Erythroblast (primary cell): ENCODE results near the gene MUC5B.
"Not testable (repeated sequence)": the region's sequence is repeated elsewhere in the genome, so short reads cannot be mapped to it uniquely, and the experiment has no call there.

Experiments used
- GATA1 ChIP-seq: IDR thresholded peaks from 2 replicates; pipeline ENCODE4 v1.6.1; 2011; ENCODE audit warnings: low read depth, mild to moderate bottlenecking, control low read depth, low read length, moderate library complexity
- POLR2A ChIP-seq: IDR thresholded peaks from 2 replicates; pipeline ENCODE4 v1.6.1; 2011; ENCODE audit warnings: mild to moderate bottlenecking, low read length

- TF ChIP-seq POLR2A, GATA1: not testable (repeated sequence)
These were observed 44.1 kb downstream of the MUC5B start for GRCh38 chr11:1266976-1267375.
